Neural progenitor cell (in vitro differentiated cells): ENCODE data around the gene WEE1.

ENCODE experiments used
- CTCF ChIP-seq: fragments of 200-600 bp; sonication (generic); IDR thresholded peaks from 2 replicates; pipeline ENCODE4 v1.5.1; 2017; ENCODE audit warnings: antibody characterized with exemption, mild to moderate bottlenecking
- EZH2 ChIP-seq: fragments of 200-600 bp; sonication (generic); IDR thresholded peaks from 2 replicates; pipeline ENCODE4 v1.6.1; 2017; ENCODE audit warnings: antibody characterized with exemption, mild to moderate bottlenecking, moderate library complexity
- EZH2phosphoT487 ChIP-seq: fragments of 200-600 bp; sonication (generic); IDR thresholded peaks from 2 replicates; pipeline ENCODE4 v1.6.1; 2017; ENCODE audit warnings: antibody characterized with exemption

DNA sequence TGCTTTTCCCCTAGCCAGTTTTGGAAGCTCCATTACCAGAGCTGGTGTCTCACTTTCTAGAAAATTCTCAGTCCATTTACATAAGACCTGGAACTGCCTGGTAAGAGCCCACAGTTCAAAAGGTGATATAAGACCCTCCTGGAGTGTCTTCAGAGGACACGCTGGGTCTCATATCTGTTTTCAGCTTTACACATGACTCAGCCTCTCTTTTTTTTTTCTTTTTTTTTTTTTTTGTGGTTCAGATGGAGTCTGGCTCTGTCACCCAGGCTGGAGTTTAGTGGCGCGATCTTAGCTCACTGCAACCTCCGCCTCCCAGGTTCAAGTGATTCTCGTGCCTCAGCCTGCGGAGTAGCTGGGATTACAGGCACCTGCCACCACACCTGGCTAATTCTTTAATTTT is 30.7 kb downstream of the WEE1 start:
- TF ChIP-seq CTCF (no peak), EZH2phosphoT487 (no peak), EZH2 (no peak)
